Calu3 (cell line): ENCODE results near the gene BMPR2. TPM values are rescaled to one million over a fixed set of nuclear protein-coding genes. Genes with fewer than 3 reads are reported as not detected.

ENCODE experiments used
- BruUV-seq: library from RNA; stranded (reverse); fragments of 400-500 nt; replicated peaks from 2 replicates; lab custom pipeline; 2021; lab: Mats Ljungman, UMichigan
- CTCF ChIA-PET: fragments of 300-600 bp; sonication (Branson Sonifier 250); formaldehyde crosslinking; loops from one replicate; lab custom pipeline; 2022; ENCODE audit warnings: antibody characterized with exemption; lab: Charles Lee
- DNase-seq: peaks from one replicate; pipeline ENCODE4 v3.0.0; 2022
- H3K27ac Mint-ChIP-seq: one replicate; pipeline ENCODE4 v1.8.0; 2022; ENCODE audit warnings: mixed read lengths; ENCODE audit not compliant: unreplicated experiment
- H3K27me3 Mint-ChIP-seq: one replicate; pipeline ENCODE4 v1.8.0; 2022; ENCODE audit warnings: mixed read lengths; ENCODE audit not compliant: unreplicated experiment
- H3K36me3 Mint-ChIP-seq: one replicate; pipeline ENCODE4 v1.8.0; 2022; ENCODE audit warnings: mild to moderate bottlenecking, moderate library complexity, mixed read lengths; ENCODE audit not compliant: insufficient read depth, unreplicated experiment
- H3K4me1 Mint-ChIP-seq: one replicate; pipeline ENCODE4 v1.8.0; 2022; ENCODE audit warnings: mild to moderate bottlenecking, low read depth, mixed read lengths; ENCODE audit not compliant: unreplicated experiment
- H3K4me3 Mint-ChIP-seq: one replicate; pipeline ENCODE4 v1.8.0; 2022; ENCODE audit warnings: mild to moderate bottlenecking, low read depth, moderate library complexity, mixed read lengths; ENCODE audit not compliant: unreplicated experiment
- H3K9me3 Mint-ChIP-seq: one replicate; pipeline ENCODE4 v1.8.0; 2022; ENCODE audit warnings: low read depth, mixed read lengths; ENCODE audit not compliant: unreplicated experiment
- intact Hi-C: fragments of 100-400 bp; cut with micrococcal nuclease; formaldehyde crosslinking; loops from one replicate; pipeline ENCODE4 v1.10.0; 2022; ENCODE audit not compliant: unreplicated experiment
- total RNA-seq: library from RNA; stranded (reverse); gene quantifications from 2 replicates; pipeline ENCODE4 v1.2.3, GENCODE V29; 2022
- TF ChIP-seq, protein P1 (sequence below): fragments of 200-600 bp; IDR thresholded peaks from one replicate; pipeline ENCODE4 v1.8.0; 2022; ENCODE audit warnings: antibody characterized with exemption; ENCODE audit not compliant: unreplicated experiment

The BMPR2 gene
- total RNA-seq, 1 experiment from 2014 or later, result 50.1 TPM

DNA sequence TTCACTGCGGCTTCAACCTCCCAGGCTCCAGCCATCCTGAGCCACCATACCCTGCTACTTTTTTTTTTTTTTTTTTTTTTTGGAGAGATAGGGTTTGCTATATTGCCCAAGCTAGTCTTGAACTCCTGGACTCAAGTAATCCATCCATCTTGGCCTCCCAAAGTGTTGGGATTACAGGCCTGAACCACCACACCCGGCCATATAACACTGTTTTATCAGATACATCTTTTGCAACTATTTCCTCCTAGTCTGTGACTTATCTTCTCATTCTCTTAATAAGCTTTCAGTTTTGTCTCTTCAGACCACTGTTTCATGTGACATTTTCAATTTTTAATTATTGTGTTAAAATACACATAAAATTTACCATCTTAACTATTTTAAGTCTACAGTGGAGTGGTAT, 223.0 kb downstream of the BMPR2 start:
- H3K4me1 Mint-ChIP-seq, result no peaks in the 10 kb centered on the region
- no peak overlapping the region for H3K4me3 Mint-ChIP-seq
- no TSS peak for BruUV-seq
- intact Hi-C loops, result no loop called here
- CTCF ChIA-PET, result interaction anchor here (0.7 to 0.9 kb wide), 2 partner anchors 10 to 135 kb away, joined by 3 read pairs; no protein-coding TSS in a partner anchor
- TF ChIP-seq, protein P1, sequence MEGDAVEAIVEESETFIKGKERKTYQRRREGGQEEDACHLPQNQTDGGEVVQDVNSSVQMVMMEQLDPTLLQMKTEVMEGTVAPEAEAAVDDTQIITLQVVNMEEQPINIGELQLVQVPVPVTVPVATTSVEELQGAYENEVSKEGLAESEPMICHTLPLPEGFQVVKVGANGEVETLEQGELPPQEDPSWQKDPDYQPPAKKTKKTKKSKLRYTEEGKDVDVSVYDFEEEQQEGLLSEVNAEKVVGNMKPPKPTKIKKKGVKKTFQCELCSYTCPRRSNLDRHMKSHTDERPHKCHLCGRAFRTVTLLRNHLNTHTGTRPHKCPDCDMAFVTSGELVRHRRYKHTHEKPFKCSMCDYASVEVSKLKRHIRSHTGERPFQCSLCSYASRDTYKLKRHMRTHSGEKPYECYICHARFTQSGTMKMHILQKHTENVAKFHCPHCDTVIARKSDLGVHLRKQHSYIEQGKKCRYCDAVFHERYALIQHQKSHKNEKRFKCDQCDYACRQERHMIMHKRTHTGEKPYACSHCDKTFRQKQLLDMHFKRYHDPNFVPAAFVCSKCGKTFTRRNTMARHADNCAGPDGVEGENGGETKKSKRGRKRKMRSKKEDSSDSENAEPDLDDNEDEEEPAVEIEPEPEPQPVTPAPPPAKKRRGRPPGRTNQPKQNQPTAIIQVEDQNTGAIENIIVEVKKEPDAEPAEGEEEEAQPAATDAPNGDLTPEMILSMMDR, result no peak
- no peak for DNase-seq
- no peaks in the 10 kb centered on the region for H3K9me3 Mint-ChIP-seq
- no peak overlapping the region for H3K27ac Mint-ChIP-seq
- no peaks in the 10 kb centered on the region for H3K36me3 Mint-ChIP-seq
- H3K27me3 Mint-ChIP-seq, result no peaks in the 10 kb centered on the region

DNA sequence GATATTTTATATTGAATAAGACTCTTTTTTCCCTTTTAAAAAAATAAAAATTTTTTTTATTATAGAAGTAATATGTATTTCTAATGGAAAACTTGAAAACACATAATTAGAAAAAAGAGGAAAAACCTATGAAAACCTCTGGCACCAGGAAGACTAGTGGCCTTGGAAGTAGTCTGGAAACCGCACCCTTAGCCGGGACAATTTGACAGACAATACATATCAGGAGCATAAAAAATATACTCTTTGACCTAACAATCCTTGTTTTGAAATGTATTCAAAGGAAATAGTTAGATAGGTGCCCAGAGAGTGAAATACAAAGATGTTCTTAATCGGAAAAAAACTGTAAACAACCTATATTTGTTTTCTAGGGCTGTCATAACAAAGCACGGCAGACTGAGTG, 223.8 kb downstream of the BMPR2 start:
- intact Hi-C loops, result no loop called here
- Mint-ChIP-seq H3K9me3 (no peaks in the 10 kb centered on the region), H3K4me1 (no peaks in the 10 kb centered on the region), H3K27me3 (no peaks in the 10 kb centered on the region), H3K27ac (no peak overlapping the region), H3K4me3 (no peak overlapping the region), H3K36me3 (no peaks in the 10 kb centered on the region)
- TF ChIP-seq, protein P1, result no peak
- CTCF ChIA-PET, result no interaction called here
- no TSS peak for BruUV-seq
- DNase-seq, result no peak

DNA sequence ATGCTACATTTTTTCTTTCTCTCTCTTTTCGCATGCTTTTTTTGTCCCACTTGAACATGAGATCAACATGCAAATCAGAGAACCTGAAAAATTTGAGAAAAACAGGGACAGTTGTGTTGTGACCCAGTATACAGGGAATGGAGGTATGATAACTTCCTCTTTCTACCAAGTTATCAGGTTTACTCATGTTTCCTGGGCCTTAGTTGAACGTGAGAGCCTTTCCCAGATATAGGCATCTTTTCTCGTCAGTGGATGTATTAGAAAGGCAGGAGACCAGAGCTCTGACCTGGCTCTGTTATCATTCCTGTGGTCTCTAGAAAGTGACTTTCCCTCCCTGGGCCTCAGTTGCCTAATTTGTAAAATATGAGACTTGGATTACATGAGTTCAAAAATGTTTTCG, 228.6 kb downstream of the BMPR2 start:
- Mint-ChIP-seq H3K27me3 (no peaks in the 10 kb centered on the region), H3K27ac (no peak overlapping the region)

DNA sequence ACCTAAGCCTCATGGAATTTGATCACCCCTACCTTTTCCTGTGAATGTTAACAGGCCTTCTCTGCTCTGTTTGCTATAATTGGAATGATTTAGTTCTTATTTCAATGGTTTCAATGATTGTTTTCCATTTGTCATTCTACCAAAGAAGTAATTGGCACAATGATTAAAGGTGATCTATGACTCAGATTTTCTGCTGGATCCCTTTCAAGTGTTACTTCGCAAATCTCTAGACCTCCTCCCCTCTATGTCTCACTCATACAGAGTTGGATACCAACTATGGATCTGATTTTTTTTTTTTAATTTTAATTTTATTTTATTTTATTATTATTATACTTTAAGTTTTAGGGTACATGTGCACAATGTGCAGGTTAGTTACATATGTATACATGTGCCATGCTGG, 229.0 kb downstream of the BMPR2 start:
- intact Hi-C loops, result no loop called here
- TF ChIP-seq, protein P1, result no peak
- DNase-seq, result no peak
- CTCF ChIA-PET, result no interaction called here
- Mint-ChIP-seq H3K27ac (no peak overlapping the region), H3K4me3 (no peak overlapping the region), H3K9me3 (no peaks in the 10 kb centered on the region), H3K27me3 (no peaks in the 10 kb centered on the region), H3K36me3 (no peaks in the 10 kb centered on the region), H3K4me1 (no peaks in the 10 kb centered on the region)
- BruUV-seq, result no TSS peak

More for the DNA sequence above, 228.6 kb downstream of the BMPR2 start:
- CTCF ChIA-PET, result no interaction called here
- intact Hi-C loops, result no loop called here
- no peaks in the 10 kb centered on the region for H3K9me3 Mint-ChIP-seq
- no peak overlapping the region for H3K4me3 Mint-ChIP-seq
- no peaks in the 10 kb centered on the region for H3K4me1 Mint-ChIP-seq
- TF ChIP-seq, protein P1, result no peak
- no peaks in the 10 kb centered on the region for H3K36me3 Mint-ChIP-seq
- DNase-seq, result no peak
- BruUV-seq, result no TSS peak
